ENCODE results near the gene ENAH. TPM values are rescaled to one million over a fixed set of nuclear protein-coding genes. Genes with fewer than 3 reads are reported as not detected.

Gene ENAH
- total and polyA plus RNA-seq, 9 of the 15 experiments (the other 6 are each of a cell fraction or from before 2014, with no cell fraction given), result 0.03 to 1.2 (median 0.15) TPM

DNA sequence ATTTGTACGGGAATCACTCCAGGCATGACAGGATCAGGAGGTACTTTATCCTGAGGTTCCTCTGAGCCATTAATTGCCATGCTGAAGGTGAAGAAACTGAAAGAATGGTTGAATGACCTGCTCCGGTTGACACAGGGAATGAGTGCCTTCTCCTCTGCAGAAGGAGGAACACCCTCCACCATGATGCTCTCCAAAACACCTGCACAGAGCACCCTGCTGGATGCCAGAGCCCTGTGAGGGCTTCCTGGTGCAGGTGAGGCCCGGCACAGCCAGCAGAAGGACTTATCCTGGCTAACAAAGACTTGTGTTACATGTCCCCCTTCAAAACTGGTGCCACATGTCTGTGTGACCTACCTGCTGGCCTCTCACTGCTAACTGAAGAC, 210.8 kb downstream of the ENAH start:
- H3K9ac ChIP-seq (ENCODE audit: insufficient read depth in 1 of 2, low read depth in 2 of 2, low read length in 2 of 2), result 0 out of 4 replicates have a peak overlapping the region, but pooled peaks of 1 of the 2 experiments have one; percentile 60

More for the DNA sequence above, 210.8 kb downstream of the ENAH start:
- no peak for TF ChIP-seq TAL1 (IDR thresholded peaks at IDR 0.05)
- TF ChIP-seq XRCC5 (IDR thresholded peaks at IDR 0.05; ENCODE audit: low read depth, low read length), result no peak
- TF ChIP-seq, protein P1, sequence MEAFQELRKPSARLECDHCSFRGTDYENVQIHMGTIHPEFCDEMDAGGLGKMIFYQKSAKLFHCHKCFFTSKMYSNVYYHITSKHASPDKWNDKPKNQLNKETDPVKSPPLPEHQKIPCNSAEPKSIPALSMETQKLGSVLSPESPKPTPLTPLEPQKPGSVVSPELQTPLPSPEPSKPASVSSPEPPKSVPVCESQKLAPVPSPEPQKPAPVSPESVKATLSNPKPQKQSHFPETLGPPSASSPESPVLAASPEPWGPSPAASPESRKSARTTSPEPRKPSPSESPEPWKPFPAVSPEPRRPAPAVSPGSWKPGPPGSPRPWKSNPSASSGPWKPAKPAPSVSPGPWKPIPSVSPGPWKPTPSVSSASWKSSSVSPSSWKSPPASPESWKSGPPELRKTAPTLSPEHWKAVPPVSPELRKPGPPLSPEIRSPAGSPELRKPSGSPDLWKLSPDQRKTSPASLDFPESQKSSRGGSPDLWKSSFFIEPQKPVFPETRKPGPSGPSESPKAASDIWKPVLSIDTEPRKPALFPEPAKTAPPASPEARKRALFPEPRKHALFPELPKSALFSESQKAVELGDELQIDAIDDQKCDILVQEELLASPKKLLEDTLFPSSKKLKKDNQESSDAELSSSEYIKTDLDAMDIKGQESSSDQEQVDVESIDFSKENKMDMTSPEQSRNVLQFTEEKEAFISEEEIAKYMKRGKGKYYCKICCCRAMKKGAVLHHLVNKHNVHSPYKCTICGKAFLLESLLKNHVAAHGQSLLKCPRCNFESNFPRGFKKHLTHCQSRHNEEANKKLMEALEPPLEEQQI (IDR thresholded peaks at IDR 0.05), result no peak
- intact Hi-C loops (cut with micrococcal nuclease) (no loop called here), in situ Hi-C loops (cut with MboI) (no loop called here)
- no peak overlapping the region for H3K4me3 ChIP-seq
- no peaks in the 10 kb centered on the region for H3K9me3 ChIP-seq (replicated peaks; ENCODE audit: control insufficient read depth, insufficient read depth, low read depth, low read length)
- DNase-seq (ENCODE audit: extremely low read depth in 1 of 4, low spot score in 3 of 4) (no peak), FAIRE-seq (no peak), ATAC-seq (no peak)
- BruUV-seq (replicated peaks), result no TSS peak
- H2AFZ ChIP-seq (ENCODE audit: low read depth, low read length), result peak overlapping the region; percentile 50; the same call in 1 of the 2 replicates
- whole genome bisulfite sequencing (ENCODE audit: insufficient coverage, low coverage, missing lambda C conversion rate), result 68% methylated on average over 3 of the region's 3 CpGs
- H3K4me2 ChIP-seq (ENCODE audit: insufficient read depth, low read length), result no peak overlapping the region
- no peaks in the 10 kb centered on the region for H3K9me1 ChIP-seq (ENCODE audit: control insufficient read depth, insufficient read depth, low read length)
- no peaks in the 10 kb centered on the region for H3K36me3 ChIP-seq (ENCODE audit: control insufficient read depth, insufficient read depth, low read length)
- no peaks in the 10 kb centered on the region for H4K20me1 ChIP-seq (replicated peaks; ENCODE audit: control insufficient read depth, insufficient read depth, low read length)
- H3K27me3 ChIP-seq (ENCODE audit: control insufficient read depth in 2 of 2, insufficient read depth in 2 of 2, low read length in 2 of 2), result no peaks in the 10 kb centered on the region
- ChIA-PET POLR2A (interaction anchor here (0.7 to 2.4 kb wide), 4 partner anchors 10 to 1288 kb away, joined by 3 to 8 read pairs (median 5); no protein-coding TSS in a partner anchor), CTCF (ENCODE audit: low intra/inter-chr PET ratio) (no interaction called here)
- H3K4me1 ChIP-seq (replicated peaks in 1 of 2; ENCODE audit: control insufficient read depth in 2 of 2, insufficient read depth in 2 of 2, low read length in 2 of 2), result peaks cover 21 to 37% of the 10 kb centered on the region in 2 experiments
- no peak overlapping the region for H3K27ac ChIP-seq (ENCODE audit: extremely low read depth, low read depth, low read length)
- no peaks in the 10 kb centered on the region for H3K79me2 ChIP-seq (ENCODE audit: control insufficient read depth, insufficient read depth, low read length)
